Dendritic cell treated with granulocyte-macrophage colony-stimulating factor and Interleukin-4, amounts not matched to agents 40 ng/mL and 50 ng/mL, for 4 days (primary cell): ENCODE results near the gene LILRA1.
"Not testable (repeated sequence)": the region's sequence is repeated elsewhere in the genome, so short reads cannot be mapped to it uniquely, and the experiment has no call there.

ENCODE experiments used
- H3K27ac Mint-ChIP-seq: one replicate; pipeline ENCODE4 v1.8.0; 2022; ENCODE audit warnings: mild to moderate bottlenecking, mixed read lengths
- H3K27me3 Mint-ChIP-seq: one replicate; pipeline ENCODE4 v1.8.0; 2022; ENCODE audit warnings: mild to moderate bottlenecking, mixed read lengths
- H3K36me3 Mint-ChIP-seq: one replicate; pipeline ENCODE4 v1.8.0; 2022; ENCODE audit warnings: low read depth, mixed read lengths
- H3K4me1 Mint-ChIP-seq: one replicate; pipeline ENCODE4 v1.8.0; 2022; ENCODE audit warnings: low read depth, mixed read lengths
- H3K4me3 Mint-ChIP-seq: one replicate; pipeline ENCODE4 v1.8.0; 2022; ENCODE audit warnings: mild to moderate bottlenecking, moderate library complexity, mixed read lengths
- H3K9me3 Mint-ChIP-seq: one replicate; pipeline ENCODE4 v1.8.0; 2022; ENCODE audit warnings: mixed read lengths
- intact Hi-C: fragments of 100-400 bp; cut with micrococcal nuclease; formaldehyde crosslinking; loops from one replicate; pipeline ENCODE4 v1.15.0; 2022

Gene LILRA1

DNA sequence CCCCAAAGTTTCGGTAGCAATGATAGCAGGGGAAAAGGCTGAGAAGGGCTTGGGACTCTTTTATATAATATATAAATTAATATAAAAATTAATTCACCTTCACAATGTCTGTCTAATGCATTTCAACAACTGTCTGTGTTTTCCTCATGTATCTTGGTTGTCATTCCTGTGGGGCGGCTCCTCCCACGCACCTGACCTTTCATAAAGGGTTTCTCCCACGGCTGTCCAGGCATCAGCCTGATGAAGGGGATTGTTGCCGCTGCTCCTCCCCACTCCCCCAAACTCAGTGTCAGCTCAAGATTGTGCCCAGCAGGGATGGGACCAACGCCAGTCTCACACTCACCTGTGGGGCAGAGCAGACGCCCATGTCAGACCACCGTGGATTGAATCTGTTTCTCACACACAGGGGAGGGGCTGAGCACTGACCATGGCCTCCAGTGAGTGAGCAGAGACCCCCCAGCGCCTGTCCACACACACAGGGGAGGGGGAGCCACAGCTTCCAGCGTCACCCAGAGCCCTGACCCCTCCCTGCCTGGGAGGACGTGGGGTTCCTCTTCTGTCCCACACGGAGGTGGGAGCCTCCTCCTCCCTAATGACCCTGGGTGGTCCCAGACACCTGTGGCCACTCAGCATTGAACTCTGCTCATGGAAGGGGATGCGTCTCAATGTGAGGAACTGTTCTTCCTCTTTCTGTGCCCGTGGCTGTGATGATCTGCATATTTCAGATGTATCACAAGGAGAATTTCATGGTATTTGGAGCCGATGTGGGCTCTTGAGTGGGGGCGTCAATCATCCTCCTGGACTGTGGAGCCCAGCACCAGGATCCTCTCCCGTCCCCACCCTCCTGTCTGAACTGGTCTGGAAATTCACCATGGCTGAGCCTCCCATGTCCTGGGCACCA, 21.5 kb upstream of the LILRA1 start:
- intact Hi-C loops, result loop anchor here (5.0 kb wide), 1 partner anchor 35 kb away; no protein-coding TSS in a partner anchor
- H3K27me3 Mint-ChIP-seq, H3K9me3 Mint-ChIP-seq: not testable (repeated sequence)
- H3K36me3 Mint-ChIP-seq, result peaks cover 19% of the 10 kb centered on the region
- peak overlapping the region; percentile 66 for H3K4me3 Mint-ChIP-seq
- H3K4me1 Mint-ChIP-seq, result peaks cover 67% of the 10 kb centered on the region
- H3K27ac Mint-ChIP-seq, result peak overlapping the region; percentile 85

DNA sequence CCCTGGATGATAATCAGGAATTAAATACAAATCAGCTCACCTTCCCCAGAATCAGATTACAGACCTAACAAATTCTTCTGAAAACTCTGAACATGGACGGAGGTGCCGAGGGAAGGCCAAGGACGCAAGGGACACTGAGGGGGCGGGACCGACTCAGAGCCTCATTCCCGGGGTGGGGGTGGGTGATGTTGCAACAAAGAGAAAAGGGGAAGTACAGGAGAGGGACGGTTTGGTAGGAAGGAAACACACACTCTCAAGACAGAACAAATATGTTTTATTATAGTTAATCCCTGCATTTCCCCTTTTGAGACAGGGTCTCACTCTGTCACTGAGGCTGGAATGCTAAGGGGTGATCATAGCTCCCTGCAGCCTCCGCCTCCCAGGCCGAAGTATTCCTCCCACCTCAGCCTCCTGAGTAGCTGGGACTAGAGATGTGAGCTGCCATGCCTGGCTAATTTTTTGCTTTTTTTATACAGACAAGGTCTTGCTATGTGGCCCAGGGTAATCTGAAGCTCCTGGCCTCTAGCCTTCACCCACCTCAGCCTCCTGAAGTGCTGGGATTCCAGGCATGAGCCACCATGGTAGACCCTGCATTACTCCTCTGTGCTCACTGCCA, 20.6 kb upstream of the LILRA1 start:
- H3K27ac Mint-ChIP-seq, result peak overlapping the region; percentile 85
- intact Hi-C loops, result loop anchor here (5.0 kb wide), 1 partner anchor 34 kb away; no protein-coding TSS in a partner anchor
- H3K4me1 Mint-ChIP-seq, result peaks cover 74% of the 10 kb centered on the region
- peak overlapping the region; percentile 66 for H3K4me3 Mint-ChIP-seq
- no peaks in the 10 kb centered on the region for H3K9me3 Mint-ChIP-seq
- peaks cover 25% of the 10 kb centered on the region for H3K36me3 Mint-ChIP-seq
- no peaks in the 10 kb centered on the region for H3K27me3 Mint-ChIP-seq

DNA sequence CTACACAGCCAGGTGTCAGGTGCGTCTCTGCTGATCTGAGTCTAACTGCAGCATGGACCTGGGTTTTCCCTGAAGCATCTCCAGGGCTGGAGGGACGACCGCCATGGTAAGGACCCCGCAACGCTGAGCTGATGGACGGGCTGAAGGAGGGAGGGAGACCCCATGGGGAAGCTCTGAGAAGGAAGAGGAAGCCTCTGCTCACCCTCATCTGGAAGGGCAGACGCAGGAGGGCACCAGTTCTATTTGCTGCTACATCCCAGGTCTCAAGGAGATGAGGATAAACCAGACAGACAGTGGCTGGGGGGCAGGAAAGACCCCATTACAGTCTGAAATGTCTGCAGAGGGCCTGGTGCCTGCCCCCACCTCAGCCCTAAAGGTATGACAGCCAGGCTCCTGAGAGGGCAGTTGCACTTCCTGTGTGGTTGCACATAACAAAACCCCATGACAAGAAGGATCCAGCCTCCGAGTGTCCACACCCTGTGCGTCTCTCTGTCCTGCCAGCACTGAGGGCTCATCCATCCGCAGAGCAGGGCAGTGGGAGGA, 20.0 kb upstream of the LILRA1 start, which contains the start of gene LILRA2:
Gene LILRA2 (plus strand): TSS at position 461 of the 543 bp plus-strand sequence. CDS start 89 bp downstream, outside the sequence.
- H3K9me3 Mint-ChIP-seq, result no peaks in the 10 kb centered on the region
- no peaks in the 10 kb centered on the region for H3K27me3 Mint-ChIP-seq
- H3K27ac Mint-ChIP-seq, result peak within 1 kb of the TSS; percentile 85
- H3K4me1 Mint-ChIP-seq, result peaks cover 71% of the 10 kb centered on the region
- intact Hi-C loops, result loop anchor here (5.0 kb wide), 1 partner anchor 34 kb away; no protein-coding TSS in a partner anchor
- peaks cover 29% of the 10 kb centered on the region for H3K36me3 Mint-ChIP-seq
- peak within 1 kb of the TSS; percentile 66 for H3K4me3 Mint-ChIP-seq

DNA sequence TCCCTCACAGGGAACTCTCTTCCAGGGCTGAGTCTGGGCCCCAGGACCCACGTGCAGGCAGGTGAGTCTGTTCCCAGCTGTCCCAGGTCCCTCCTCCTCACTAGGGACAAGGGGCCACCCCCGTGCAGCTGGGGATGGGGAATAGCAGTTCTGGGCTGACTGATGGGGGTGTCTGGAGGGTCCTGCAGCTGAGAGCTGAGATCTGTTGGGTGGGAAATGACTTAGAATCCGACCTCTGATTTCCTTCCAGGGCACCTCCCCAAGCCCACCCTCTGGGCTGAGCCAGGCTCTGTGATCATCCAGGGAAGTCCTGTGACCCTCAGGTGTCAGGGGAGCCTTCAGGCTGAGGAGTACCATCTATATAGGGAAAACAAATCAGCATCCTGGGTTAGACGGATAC, 19.4 kb upstream of the LILRA1 start:
- Mint-ChIP-seq H3K4me3 (peak overlapping the region; percentile 66), H3K9me3 (no peaks in the 10 kb centered on the region), H3K4me1 (peaks cover 72% of the 10 kb centered on the region), H3K27ac (peak overlapping the region; percentile 85), H3K27me3 (no peaks in the 10 kb centered on the region), H3K36me3 (peaks cover 31% of the 10 kb centered on the region)
- intact Hi-C loops, result loop anchor here (5.0 kb wide), 1 partner anchor 33 kb away; no protein-coding TSS in a partner anchor

DNA sequence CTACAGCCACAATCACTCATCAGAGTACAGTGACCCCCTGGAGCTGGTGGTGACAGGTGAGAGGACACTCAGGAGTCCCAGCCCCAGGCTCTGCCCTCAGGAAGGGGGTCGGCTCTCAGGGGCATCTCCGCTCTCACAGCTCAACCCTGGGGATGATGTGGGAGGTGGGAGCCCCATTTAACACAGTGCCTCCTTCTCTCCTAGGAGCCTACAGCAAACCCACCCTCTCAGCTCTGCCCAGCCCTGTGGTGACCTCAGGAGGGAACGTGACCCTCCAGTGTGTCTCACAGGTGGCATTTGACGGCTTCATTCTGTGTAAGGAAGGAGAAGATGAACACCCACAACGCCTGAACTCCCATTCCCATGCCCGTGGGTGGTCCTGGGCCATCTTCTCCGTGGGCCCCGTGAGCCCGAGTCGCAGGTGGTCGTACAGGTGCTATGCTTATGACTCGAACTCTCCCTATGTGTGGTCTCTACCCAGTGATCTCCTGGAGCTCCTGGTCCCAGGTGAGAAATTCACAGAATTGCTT, 18.8 kb upstream of the LILRA1 start:
- Mint-ChIP-seq H3K4me1 (peaks cover 78% of the 10 kb centered on the region), H3K36me3 (peaks cover 31% of the 10 kb centered on the region), H3K27me3 (no peaks in the 10 kb centered on the region), H3K4me3 (peak overlapping the region; percentile 66), H3K9me3 (no peaks in the 10 kb centered on the region), H3K27ac (peak overlapping the region; percentile 85)
- intact Hi-C loops, result loop anchor here (5.0 kb wide), 1 partner anchor 33 kb away; no protein-coding TSS in a partner anchor

DNA sequence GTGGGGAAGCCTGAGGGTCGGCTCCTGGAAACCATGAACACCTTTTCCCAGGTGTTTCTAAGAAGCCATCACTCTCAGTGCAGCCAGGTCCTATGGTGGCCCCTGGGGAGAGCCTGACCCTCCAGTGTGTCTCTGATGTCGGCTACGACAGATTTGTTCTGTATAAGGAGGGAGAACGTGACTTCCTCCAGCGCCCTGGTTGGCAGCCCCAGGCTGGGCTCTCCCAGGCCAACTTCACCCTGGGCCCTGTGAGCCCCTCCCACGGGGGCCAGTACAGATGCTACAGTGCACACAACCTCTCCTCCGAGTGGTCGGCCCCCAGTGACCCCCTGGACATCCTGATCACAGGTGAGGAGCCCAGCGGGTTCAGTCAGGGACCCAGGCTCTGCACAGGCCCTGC, 18.2 kb upstream of the LILRA1 start:
- H3K9me3 Mint-ChIP-seq, H3K27me3 Mint-ChIP-seq, intact Hi-C loops: not testable (repeated sequence)
- Mint-ChIP-seq H3K4me3 (peak overlapping the region; percentile 23), H3K36me3 (peaks cover 31% of the 10 kb centered on the region), H3K27ac (peak overlapping the region; percentile 85), H3K4me1 (peaks cover 81% of the 10 kb centered on the region)

DNA sequence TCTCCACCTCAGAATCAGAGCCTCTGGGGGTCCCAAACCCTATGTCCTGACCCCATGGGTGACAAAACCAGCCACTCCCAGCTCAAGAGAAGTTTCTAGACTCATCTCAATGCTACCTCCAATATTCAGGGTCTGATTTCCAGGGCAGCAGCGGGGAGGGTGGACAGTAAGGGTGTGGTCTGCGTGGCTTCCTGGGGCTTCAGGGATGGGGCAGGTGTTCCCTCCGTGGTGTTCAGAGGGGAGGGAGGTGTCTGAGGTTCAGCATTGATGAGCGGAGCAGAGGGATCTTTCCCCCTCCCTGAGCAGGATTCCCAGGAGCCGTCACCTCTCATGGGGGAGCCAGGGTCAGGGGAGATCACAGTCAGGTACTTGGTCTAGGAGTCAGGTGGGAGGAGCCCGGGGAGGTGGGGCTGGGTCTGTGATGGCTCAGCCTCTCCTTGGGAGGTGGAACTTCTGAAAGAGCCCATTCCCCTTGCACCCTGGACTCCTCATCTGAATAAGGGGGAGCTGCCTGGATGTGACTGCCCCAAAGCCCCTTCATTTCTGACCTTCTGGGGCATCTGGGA, 16.9 kb upstream of the LILRA1 start:
- intact Hi-C loops, result no loop called here
- H3K4me3 Mint-ChIP-seq, result no peak overlapping the region
- H3K27ac Mint-ChIP-seq, result no peak overlapping the region

DNA sequence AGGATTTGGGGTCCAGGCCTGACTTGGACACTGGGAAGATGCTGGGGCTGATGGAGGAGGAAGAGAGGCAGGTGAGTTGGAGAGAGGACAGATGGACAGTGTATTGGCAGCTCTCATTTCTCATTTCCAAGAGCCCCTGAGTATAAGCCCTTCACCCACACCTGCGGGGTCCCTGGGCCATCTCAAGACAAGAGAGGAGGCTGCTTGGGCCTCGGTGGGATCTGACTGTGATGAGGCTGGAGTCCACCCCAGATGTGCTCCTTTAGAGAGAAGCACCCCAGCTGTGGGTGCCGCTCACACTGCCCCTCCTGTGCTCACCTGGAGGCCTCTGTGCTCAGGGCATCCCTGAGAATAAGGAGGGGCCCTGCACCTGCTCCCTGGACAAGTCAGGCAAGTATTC, 16.1 kb upstream of the LILRA1 start:
- intact Hi-C loops, result no loop called here
- Mint-ChIP-seq H3K27me3 (no peaks in the 10 kb centered on the region), H3K27ac (no peak overlapping the region), H3K36me3 (peaks cover 32% of the 10 kb centered on the region), H3K9me3 (no peaks in the 10 kb centered on the region), H3K4me1 (peaks cover 71% of the 10 kb centered on the region), H3K4me3 (no peak overlapping the region)

More for the DNA sequence above, 16.9 kb upstream of the LILRA1 start:
- Mint-ChIP-seq H3K9me3 (no peaks in the 10 kb centered on the region), H3K27me3 (no peaks in the 10 kb centered on the region), H3K4me1 (peaks cover 73% of the 10 kb centered on the region), H3K36me3 (peaks cover 31% of the 10 kb centered on the region)

DNA sequence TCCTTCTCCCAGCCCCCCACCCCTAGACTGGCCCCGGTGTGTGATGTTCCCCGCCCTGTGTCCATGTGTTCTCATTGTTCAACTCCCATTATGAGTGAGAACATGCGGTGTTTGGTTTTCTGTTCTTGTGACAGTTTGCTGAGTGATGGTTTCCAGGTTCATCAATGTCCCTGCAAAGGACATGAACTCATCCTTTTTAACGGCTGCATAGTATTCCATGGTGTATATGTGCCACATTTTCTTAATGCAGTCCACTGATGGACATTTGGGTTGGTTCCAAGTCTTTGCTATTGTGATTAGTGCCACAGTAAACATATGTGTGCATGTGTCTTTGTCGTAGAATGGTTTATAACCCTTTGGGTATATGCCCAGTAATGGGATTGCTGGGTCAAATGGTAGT, 15.2 kb upstream of the LILRA1 start:
- intact Hi-C loops, result not testable (repeated sequence)
- peaks cover 41% of the 10 kb centered on the region for H3K36me3 Mint-ChIP-seq

DNA sequence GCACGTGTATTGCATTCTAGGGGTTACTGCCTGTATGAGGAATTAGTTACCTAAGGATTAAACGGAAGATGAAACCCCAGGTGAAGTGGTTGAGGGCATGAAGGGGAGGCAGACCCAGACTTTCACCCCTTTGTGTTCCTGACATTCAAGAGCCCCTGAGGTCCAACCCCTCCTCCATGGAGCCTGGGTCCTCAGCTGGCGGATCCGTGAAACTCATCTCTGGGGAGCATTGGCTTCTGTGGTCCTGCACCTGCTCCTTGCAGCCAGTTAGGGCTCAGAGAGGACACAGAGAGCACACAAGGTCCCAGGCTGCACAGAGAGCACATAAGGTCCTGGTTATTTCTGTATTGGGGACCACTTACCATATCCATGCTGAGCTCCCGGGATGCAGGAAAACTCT, 7.0 kb upstream of the LILRA1 start:
- no peak overlapping the region for H3K4me3 Mint-ChIP-seq
- intact Hi-C loops, result no loop called here
- H3K27ac Mint-ChIP-seq, result no peak overlapping the region
- H3K27me3 Mint-ChIP-seq, result peaks cover 23% of the 10 kb centered on the region
- peaks cover 60% of the 10 kb centered on the region for H3K4me1 Mint-ChIP-seq
- peaks cover 12% of the 10 kb centered on the region for H3K9me3 Mint-ChIP-seq
- peaks cover 56% of the 10 kb centered on the region for H3K36me3 Mint-ChIP-seq

More for the DNA sequence above, 15.2 kb upstream of the LILRA1 start:
- not testable (repeated sequence) for H3K9me3 Mint-ChIP-seq, H3K27ac Mint-ChIP-seq, H3K27me3 Mint-ChIP-seq, H3K4me3 Mint-ChIP-seq
- peaks cover 71% of the 10 kb centered on the region for H3K4me1 Mint-ChIP-seq

DNA sequence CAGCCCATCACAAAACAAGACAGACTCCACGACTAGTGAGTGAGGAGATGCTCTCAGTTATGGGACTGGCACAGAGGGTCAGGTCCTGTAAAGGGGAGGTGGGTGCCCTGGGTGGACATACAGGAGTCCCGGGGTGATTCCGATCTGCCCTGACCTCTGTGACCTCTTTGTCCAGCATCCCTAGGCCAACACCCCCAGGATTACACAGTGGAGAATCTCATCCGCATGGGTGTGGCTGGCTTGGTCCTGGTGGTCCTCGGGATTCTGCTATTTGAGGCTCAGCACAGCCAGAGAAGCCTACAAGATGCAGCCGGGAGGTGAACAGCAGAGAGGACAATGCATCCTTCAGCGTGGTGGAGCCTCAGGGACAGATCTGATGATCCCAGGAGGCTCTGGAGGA, 6.4 kb upstream of the LILRA1 start:
- peaks cover 28% of the 10 kb centered on the region for H3K27me3 Mint-ChIP-seq
- H3K4me3 Mint-ChIP-seq, result no peak overlapping the region
- no peak overlapping the region for H3K27ac Mint-ChIP-seq
- intact Hi-C loops, result no loop called here
- H3K36me3 Mint-ChIP-seq, result peaks cover 56% of the 10 kb centered on the region
- peaks cover 12% of the 10 kb centered on the region for H3K9me3 Mint-ChIP-seq
- H3K4me1 Mint-ChIP-seq, result peaks cover 64% of the 10 kb centered on the region

DNA sequence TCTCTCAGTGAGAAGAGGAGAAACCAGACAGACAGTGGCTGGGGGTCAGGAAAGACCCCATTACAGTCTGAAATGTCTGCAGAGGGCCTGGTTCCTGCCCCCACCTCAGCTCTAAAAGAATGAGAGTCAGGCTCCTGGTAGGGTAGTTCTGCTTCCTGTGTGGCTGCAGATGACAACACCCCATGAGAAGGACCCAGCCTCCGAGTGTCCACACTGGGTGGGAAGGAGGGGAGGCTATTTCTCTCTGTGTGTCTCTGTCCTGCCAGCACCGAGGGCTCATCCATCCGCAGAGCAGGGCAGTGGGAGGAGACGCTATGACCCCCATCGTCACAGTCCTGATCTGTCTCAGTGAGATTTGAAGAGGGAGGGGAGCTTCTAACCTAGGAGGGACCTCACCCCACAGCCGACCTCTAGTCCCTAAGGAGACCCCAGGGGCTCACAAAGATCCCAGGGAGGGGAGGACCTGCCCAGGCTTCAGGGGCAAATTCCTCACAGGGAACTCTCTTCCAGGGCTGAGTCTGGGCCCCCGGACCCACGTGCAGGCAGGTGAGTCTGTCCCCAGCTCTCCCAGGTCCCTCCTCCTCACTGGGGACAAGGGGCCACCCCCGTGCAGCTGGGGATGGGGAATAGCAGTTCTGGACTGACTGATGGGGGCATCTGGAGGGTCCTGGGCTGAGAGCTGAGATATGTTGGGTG, 647 bp downstream of the LILRA1 start:
- Mint-ChIP-seq H3K27ac (peak overlapping the region; percentile 83), H3K36me3 (peaks cover 23% of the 10 kb centered on the region), H3K27me3 (peaks cover 28% of the 10 kb centered on the region), H3K4me3 (peak overlapping the region; percentile 73), H3K4me1 (peaks cover 77% of the 10 kb centered on the region)
- H3K9me3 Mint-ChIP-seq, intact Hi-C loops: not testable (repeated sequence)

DNA sequence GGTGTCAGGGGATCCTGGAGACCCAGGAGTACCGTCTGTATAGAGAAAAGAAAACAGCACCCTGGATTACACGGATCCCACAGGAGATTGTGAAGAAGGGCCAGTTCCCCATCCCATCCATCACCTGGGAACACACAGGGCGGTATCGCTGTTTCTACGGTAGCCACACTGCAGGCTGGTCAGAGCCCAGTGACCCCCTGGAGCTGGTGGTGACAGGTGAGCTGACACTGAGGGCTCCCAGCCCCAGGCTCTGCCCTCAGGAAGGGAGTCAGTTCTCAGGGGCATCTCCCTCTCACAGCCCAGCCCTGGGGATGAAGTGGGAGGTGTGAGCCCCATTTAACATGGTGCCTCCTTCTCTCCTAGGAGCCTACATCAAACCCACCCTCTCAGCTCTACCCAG, 1.3 kb downstream of the LILRA1 start:
- peaks cover 25% of the 10 kb centered on the region for H3K27me3 Mint-ChIP-seq
- H3K36me3 Mint-ChIP-seq, result peaks cover 23% of the 10 kb centered on the region
- no peaks in the 10 kb centered on the region for H3K9me3 Mint-ChIP-seq
- peak overlapping the region; percentile 83 for H3K27ac Mint-ChIP-seq
- intact Hi-C loops, result no loop called here
- H3K4me1 Mint-ChIP-seq, result peaks cover 73% of the 10 kb centered on the region
- no peak overlapping the region for H3K4me3 Mint-ChIP-seq
